Heart left ventricle (tissue), 13 donors: ENCODE data around the gene RBM34.

Experiments
- POLR2A ChIP-seq, 2 donors: fragments of 450-650 bp; IDR thresholded peaks; one replicate each; pipeline ENCODE4 v1.6.1; 2017; ENCODE audit warnings: antibody characterized with exemption in 2 of 2, mild to moderate bottlenecking in 2 of 2, moderate library complexity in 2 of 2
- TF ChIP-seq, protein P1 (sequence below), 12 donors: fragments of 200-600 bp; sonication (generic) in 4 of 12; IDR thresholded peaks; one replicate each; pipeline versions ENCODE4 v1.5.0 to v1.8.0; 2018 to 2022; ENCODE audit warnings: antibody characterized with exemption in 12 of 12, mild to moderate bottlenecking in 5 of 12
- donor health status: ischemic (EF 13 %, LVEDD 7.1; RV severe dilation, severe dysfunction).
- donor health status: DM: no; HTN: yes; CAD: no.
- donor health status: DM: no; HTN: no; CAD: no.
- donor health status: ischemic (EF 25% LVEDD 6.9; RV normal size, moderate dysfunction).
- donor health status: ischemic (EF 25% LVEDD 5.7; RV mildly dilated, moderate dysfunction).
- donor health status: ischemic (EF 35%, LVEDD 5.7; RV mildly dilated, moderate dysfunction).
- donor health status: nonischemic (EF 11% LVEDD 7.7; RV severe dilation, severe dysfunction).
- donor health status: DM: yes; HTN: yes; CAD: no.
- donor health status: PGD.
- donor health status: ischemic (EF 29% LVEDD 5.4; RV normal size, mild dysfunction).
- donor health status: nonischemic (EF 23%, LVEDD 6.1; RV moderate dilation, normal function).

DNA sequence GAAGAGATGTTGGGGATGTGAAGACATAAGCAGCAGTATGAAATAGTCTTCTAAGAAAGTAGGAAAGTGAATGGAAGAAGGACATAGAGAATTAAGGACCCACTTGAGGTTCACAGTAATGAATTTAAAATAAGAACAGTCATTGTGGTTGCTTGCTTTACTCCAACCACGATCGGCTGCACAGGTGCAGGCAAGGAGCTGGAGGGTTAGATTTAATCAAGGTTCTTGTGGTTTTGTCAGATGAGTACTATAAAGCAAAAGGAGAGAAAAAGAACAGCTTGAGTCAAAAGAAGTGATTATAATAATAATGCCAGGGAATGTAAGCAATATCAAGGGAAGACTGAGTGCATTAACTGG, 46.1 kb upstream of the RBM34 start:
- TF ChIP-seq, protein P1, sequence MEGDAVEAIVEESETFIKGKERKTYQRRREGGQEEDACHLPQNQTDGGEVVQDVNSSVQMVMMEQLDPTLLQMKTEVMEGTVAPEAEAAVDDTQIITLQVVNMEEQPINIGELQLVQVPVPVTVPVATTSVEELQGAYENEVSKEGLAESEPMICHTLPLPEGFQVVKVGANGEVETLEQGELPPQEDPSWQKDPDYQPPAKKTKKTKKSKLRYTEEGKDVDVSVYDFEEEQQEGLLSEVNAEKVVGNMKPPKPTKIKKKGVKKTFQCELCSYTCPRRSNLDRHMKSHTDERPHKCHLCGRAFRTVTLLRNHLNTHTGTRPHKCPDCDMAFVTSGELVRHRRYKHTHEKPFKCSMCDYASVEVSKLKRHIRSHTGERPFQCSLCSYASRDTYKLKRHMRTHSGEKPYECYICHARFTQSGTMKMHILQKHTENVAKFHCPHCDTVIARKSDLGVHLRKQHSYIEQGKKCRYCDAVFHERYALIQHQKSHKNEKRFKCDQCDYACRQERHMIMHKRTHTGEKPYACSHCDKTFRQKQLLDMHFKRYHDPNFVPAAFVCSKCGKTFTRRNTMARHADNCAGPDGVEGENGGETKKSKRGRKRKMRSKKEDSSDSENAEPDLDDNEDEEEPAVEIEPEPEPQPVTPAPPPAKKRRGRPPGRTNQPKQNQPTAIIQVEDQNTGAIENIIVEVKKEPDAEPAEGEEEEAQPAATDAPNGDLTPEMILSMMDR (IDR thresholded peaks at IDR 0.05): no peak
- no peak for TF ChIP-seq POLR2A (IDR thresholded peaks at IDR 0.05)
